ENCODE results near the gene NFATC2IP. TPM values are rescaled to one million over a fixed set of nuclear protein-coding genes. Genes with fewer than 3 reads are reported as not detected.
"Not testable (repeated sequence)": the region's sequence is repeated elsewhere in the genome, so short reads cannot be mapped to it uniquely, and the experiment has no call there.

Gene NFATC2IP
- total RNA-seq, 1 experiment from 2014 or later = 22.2 TPM

DNA sequence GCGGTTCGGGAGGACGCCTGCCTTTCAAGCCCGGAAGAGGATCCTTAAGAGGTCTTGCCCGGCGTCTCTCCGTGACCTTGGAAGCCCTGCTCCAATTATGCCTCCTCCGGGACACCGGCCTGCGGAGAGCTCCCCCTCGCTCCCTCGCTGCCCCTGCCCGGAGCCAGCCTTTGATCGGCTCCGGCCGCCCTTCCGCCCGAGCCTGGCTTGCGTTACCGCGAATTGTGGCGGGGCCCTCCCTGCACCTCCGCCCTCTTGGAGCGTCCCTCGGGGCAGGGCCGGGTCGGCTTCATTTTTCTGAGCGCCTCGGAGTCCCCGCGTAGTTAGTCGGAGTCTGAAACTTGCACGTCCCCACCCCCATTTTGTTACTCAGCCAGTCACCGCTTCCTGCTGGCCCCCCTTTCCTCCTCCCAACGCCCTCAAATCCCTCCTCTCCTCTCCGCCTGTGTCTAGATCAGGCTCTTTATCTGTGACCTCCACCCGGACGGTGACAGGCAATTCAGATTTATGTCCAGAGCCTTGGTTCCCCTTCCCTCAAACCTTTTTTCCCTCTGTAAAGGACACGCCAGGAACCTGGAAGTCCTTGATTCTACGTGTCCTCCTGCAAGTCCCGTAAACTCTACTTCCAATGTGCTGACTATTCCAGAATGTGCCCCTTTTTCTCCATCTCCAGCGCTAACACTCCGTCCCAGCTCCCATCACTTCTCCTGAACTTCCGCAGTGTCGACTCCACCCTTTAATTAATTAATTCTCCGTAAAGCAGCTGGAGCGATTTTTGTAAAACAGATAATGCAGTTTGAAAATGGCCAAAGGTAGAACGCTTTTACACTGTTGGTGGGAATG is 25.1 kb upstream of the NFATC2IP start:
- peak; percentile 83 for DNase-seq (ENCODE audit: low read depth)

- not testable (repeated sequence) for DNase-seq (ENCODE audit: low read depth)
These were observed 24.5 kb upstream of the NFATC2IP start for GRCh38 chr16:28926284-28926683.

- no peak for DNase-seq (ENCODE audit: low read depth)
These were observed 22.9 kb upstream of the NFATC2IP start for GRCh38 chr16:28927815-28928214.

- no peak for DNase-seq (ENCODE audit: low read depth)
These were observed 20.5 kb upstream of the NFATC2IP start for GRCh38 chr16:28930203-28930602.

DNA sequence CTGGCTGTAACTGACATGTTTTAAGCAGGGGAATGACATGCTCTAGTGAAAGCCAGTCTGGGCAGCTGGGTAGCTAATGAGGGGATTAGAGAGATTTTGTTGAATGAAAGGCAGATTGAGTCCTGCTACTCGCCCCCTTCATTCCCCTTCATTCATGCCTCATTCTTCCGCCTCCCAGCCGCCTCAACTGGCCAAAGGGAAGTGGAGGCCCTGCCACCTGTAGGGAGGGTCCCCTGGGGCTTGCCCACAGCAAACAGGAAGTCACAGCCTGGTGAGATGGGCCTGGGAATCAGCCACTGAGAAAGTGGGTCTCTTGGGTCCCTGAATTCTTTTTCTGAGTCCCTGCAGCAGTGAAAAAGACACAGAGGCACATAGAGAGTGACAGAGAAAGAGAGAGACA is 20.1 kb upstream of the NFATC2IP start:
- DNase-seq (ENCODE audit: low read depth) = no peak

DNA sequence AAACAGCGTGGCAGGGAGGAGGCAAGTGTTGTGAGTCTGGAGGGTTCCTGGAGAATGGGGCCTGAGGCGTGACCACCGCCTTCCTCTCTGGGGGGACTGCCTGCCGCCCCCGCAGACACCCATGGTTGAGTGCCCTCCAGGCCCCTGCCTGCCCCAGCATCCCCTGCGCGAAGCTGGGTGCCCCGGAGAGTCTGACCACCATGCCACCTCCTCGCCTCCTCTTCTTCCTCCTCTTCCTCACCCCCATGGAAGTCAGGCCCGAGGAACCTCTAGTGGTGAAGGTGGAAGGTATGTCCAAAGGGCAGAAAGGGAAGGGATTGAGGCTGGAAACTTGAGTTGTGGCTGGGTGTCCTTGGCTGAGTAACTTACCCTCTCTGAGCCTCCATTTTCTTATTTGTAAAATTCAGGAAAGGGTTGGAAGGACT is 18.9 kb upstream of the NFATC2IP start, which contains the start of gene CD19:
CD19 (plus strand) TSS at position 171 of the 425 bp plus-strand sequence; CDS start at position 201, 30 bp downstream.
- DNase-seq (ENCODE audit: low read depth) = no peak

DNA sequence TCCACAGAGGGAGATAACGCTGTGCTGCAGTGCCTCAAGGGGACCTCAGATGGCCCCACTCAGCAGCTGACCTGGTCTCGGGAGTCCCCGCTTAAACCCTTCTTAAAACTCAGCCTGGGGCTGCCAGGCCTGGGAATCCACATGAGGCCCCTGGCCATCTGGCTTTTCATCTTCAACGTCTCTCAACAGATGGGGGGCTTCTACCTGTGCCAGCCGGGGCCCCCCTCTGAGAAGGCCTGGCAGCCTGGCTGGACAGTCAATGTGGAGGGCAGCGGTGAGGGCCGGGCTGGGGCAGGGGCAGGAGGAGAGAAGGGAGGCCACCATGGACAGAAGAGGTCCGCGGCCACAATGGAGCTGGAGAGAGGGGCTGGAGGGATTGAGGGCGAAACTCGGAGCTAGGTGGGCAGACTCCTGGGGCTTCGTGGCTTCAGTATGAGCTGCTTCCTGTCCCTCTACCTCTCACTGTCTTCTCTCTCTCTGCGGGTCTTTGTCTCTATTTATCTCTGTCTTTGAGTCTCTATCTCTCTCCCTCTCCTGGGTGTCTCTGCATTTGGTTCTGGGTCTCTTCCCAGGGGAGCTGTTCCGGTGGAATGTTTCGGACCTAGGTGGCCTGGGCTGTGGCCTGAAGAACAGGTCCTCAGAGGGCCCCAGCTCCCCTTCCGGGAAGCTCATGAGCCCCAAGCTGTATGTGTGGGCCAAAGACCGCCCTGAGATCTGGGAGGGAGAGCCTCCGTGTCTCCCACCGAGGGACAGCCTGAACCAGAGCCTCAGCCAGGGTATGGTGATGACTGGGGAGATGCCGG is 18.2 kb upstream of the NFATC2IP start:
- no peak for DNase-seq (ENCODE audit: low read depth)

GRCh38 chr16:28933171-28933570 is 17.6 kb upstream of the NFATC2IP start:
- no peak for DNase-seq (ENCODE audit: low read depth)

- DNase-seq (ENCODE audit: low read depth) = peak; percentile 38
These were observed 15.4 kb upstream of the NFATC2IP start for GRCh38 chr16:28935346-28935745.

DNA sequence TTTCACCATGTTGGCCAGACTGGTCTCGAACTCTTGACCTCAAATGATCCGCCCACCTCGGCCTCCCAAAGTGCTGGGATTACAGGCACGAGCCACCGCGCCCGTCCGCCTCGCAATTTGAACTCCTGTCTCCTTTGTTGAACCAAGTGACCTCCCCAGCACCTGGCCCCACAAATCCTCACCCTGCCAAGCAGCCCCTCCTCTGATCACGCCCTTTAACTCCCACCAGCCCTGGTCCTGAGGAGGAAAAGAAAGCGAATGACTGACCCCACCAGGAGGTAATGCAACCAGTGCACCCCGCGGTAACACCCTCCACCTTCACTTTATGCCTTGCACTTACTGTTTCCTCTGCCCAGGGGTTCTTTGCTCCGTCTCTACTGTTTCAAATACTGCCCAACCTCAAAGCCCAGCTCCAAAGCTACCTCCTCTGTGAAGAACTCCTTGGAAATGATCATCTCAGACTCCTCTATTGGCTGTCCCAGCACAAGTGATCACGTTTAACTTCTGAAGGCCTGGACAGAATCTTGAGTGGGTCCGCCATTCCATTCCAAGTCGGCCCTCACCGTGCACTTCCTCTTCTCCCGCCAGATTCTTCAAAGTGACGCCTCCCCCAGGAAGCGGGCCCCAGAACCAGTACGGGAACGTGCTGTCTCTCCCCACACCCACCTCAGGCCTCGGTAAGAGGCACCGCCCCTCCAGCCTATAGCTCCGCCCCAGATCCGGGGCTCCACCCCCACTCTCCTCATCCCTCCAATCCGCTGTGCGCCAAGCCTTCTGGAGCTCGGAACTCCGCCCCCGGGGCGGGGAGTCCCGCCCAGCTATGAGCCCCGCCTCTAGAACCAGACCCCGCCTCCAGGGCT is 14.6 kb upstream of the NFATC2IP start:
- DNase-seq (ENCODE audit: low read depth) = no peak

DNA sequence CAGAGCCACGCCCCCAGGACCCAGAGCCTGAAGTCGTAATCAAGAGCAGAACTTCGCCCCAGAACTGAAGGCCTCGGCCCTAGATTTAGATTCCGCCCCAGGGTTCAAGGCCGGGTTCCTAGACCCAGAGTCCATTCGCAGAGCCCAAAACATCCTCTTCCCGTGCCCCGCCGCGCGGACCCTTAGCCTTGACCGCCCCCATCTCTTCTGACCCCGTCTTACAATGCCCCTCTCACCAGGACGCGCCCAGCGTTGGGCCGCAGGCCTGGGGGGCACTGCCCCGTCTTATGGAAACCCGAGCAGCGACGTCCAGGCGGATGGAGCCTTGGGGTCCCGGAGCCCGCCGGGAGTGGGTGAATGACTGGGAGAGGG is 14.0 kb upstream of the NFATC2IP start:
- DNase-seq (ENCODE audit: low read depth) = no peak

DNA sequence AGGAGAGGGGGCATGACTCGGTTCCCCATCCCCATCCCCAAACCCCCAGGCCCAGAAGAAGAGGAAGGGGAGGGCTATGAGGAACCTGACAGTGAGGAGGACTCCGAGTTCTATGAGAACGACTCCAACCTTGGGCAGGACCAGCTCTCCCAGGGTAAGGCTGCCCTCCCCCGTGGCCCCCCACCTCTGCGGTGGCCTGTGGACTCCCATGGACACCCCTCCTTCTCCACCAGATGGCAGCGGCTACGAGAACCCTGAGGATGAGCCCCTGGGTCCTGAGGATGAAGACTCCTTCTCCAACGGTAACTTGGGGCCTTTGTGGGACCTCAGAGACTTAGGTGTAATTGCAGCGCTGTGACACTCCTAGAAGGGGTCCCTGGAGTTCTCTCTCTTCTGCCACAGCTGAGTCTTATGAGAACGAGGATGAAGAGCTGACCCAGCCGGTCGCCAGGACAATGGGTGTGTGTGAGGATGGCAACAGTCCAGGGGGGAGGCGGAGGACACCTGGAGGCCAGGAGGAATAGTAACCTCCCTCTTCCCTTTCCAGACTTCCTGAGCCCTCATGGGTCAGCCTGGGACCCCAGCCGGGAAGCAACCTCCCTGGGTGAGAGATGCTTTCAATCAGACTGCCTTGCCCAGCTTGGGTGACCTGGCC is 13.4 kb upstream of the NFATC2IP start:
- no peak for DNase-seq (ENCODE audit: low read depth)

DNA sequence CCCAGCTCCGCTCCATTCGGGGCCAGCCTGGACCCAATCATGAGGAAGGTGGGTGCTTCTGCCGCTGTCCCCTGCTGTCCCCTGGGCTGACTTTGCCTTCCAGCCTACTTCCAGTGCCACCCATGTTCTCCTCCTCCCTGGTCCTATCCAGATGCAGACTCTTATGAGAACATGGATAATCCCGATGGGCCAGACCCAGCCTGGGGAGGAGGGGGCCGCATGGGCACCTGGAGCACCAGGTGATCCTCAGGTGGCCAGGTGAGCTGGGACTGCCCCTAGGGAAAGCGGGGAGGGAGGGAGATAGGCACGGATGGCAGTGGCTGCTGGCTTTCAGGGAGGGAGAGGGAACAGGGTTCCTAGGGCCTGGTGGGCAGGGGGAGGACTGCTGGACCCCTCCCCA is 12.0 kb upstream of the NFATC2IP start:
- DNase-seq (ENCODE audit: low read depth) = no peak

- not testable (repeated sequence) for DNase-seq (ENCODE audit: low read depth)
These were observed 10.9 kb upstream of the NFATC2IP start for GRCh38 chr16:28939825-28940224.

DNA sequence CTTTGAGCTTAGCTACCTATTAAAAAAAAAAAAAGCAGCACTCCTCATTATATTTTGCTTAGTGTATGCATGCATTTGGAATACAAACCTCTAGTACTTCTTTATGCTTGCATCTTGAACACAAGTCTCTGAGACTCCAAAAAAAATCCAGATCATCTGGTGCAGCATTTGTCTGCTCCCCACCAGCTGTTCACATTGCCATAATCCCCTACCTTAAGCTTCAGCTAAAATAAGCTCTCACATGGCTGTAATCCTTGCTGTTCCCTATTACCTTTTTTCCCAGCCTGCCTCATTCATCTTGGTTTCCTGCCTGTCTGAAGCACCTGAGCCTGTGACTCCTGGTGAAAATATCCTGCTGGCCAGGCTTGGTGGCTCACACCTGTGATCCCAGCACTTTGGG is 7.5 kb upstream of the NFATC2IP start:
- no peak for DNase-seq (ENCODE audit: low read depth)

DNA sequence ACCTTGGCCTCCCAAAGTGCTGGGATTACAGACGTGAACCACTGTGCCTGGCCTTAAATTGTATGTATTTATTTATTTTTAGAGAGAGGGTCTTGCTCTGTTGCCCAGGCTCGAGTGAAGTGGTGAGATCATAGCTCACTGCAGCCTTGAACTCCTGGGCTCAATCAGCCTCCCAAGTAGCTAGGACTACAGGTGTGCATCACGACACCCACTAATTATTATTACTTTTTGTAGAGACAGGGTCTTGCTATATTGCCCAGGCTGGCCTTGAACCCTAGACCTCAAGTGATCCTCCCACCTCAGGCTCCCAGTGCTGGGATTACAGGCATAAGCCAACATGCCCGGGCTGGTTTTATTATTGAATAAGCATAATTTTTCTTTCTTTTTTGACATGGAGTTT is 4.1 kb upstream of the NFATC2IP start:
- no peak for DNase-seq (ENCODE audit: low read depth)

DNA sequence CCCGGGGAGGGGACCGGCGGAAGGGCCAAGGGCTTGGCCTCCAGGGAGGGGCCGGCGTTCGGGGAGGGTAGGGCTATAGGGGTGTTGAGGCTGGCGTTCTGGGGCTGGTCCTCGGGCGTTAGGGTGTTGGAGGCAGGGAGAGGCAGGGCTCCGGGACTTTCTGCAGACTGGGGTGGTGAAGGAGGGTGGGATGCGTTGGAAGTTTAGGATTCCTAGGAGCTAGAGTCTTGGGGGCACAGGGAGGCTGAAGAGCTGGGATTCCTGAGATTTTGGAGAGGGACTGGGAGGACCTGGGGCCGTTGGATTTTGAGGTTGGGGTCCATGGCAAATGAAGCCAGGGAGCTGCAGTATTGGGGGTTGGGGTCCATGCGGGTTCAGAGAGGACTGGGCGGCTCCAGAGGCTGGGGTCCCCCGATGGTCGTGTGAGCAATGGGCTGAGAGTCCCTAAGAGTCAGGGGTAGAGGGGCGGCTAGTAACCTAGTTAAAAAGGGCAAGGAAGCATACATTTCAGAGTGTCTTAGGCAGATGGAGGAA is 740 bp downstream of the NFATC2IP start:
- peak; percentile 33 for DNase-seq (ENCODE audit: low read depth)

GRCh38 chr16:28958216-28958615 is 7.5 kb downstream of the NFATC2IP start:
- no peak for DNase-seq (ENCODE audit: low read depth)

- no peak for DNase-seq (ENCODE audit: low read depth)
These were observed 8.1 kb downstream of the NFATC2IP start for GRCh38 chr16:28958836-28959235.

- DNase-seq (ENCODE audit: low read depth) = no peak
These were observed 13.3 kb downstream of the NFATC2IP start for GRCh38 chr16:28964072-28964471.

DNA sequence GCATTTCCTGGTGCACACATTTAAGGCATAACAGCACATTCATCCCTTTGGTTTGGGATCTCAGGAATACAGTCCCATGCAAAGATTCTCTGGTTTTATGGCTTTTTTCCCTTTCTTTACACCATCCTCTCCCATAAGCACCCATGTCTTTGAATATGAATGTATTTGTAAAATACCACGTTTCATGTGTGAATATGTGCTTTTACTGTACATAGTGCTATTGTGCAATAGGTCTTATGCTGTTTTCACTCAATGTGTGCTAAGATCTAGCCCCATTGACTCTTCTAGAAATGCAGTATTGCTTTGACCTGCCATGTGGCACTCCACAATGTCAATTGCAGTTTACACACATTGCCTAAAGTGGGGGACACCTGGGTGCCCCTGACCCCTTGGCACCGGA is 13.8 kb downstream of the NFATC2IP start:
- no peak for DNase-seq (ENCODE audit: low read depth)
